IMR-90 (cell line): ENCODE results near the gene CDC42EP5. TPM values are rescaled to one million over a fixed set of nuclear protein-coding genes. Genes with fewer than 3 reads are reported as not detected.
A peak's percentile ranks its signal among the peaks of the same experiment; 100 is the strongest.

Experiments
- ATAC-seq: fragments of 200-7000 bp; cut with Tn5 transposase; 2 replicates; pipeline ENCODE4 v1.9.1; 2020; ENCODE audit warnings: low read depth, mild to moderate bottlenecking, moderate library complexity
- BruUV-seq: library from RNA; stranded (reverse); fragments of 400-500 nt; replicated peaks from 2 replicates; lab custom pipeline; 2021; lab: Mats Ljungman, UMichigan
- CTCF ChIA-PET: fragments of 300-600 bp; formaldehyde crosslinking; extraction: SDS; loops from one replicate; lab custom pipeline; 2021; ENCODE audit warnings: antibody characterized with exemption; lab: Yijun Ruan, JAX
- POLR2A ChIA-PET: fragments of 300-600 bp; sonication (Branson Sonifier 250); formaldehyde crosslinking; loops from one replicate; lab custom pipeline; 2022; ENCODE audit warnings: antibody characterized with exemption; ENCODE audit not compliant: unreplicated experiment; lab: Charles Lee
- DNase-seq: peaks from one replicate; pipeline ENCODE4 v3.0.0; 2013
- H2AFZ ChIP-seq: replicated peaks from 2 replicates; pipeline ENCODE3; 2013; ENCODE audit warnings: low read length, mild to moderate bottlenecking; ENCODE audit not compliant: poor library complexity
- H2AK5ac ChIP-seq: 2 replicates; pipeline ENCODE4 v1.6.1; 2013; ENCODE audit warnings: low read depth, low read length, inconsistent platforms
- H2AK9ac ChIP-seq: replicated peaks from 2 replicates; pipeline ENCODE3; 2013; ENCODE audit warnings: mild to moderate bottlenecking, low read depth, low read length, moderate library complexity; ENCODE audit not compliant: poor library complexity
- H2BK120ac ChIP-seq: 2 replicates; pipeline ENCODE4 v1.6.1; 2013; ENCODE audit warnings: low read depth, low read length, inconsistent platforms
- H2BK15ac ChIP-seq: 3 replicates; pipeline ENCODE4 v1.6.1; 2013; ENCODE audit warnings: low read depth, low read length, inconsistent platforms
- H2BK20ac ChIP-seq: 2 replicates; pipeline ENCODE4 v1.6.1; 2013; ENCODE audit warnings: low read depth, mild to moderate bottlenecking, inconsistent platforms, low read length, moderate library complexity
- H2BK5ac ChIP-seq: 2 replicates; pipeline ENCODE4 v1.6.1; 2013; ENCODE audit warnings: mild to moderate bottlenecking, low read depth, low read length, inconsistent platforms; ENCODE audit not compliant: poor library complexity, severe bottlenecking
- H3K14ac ChIP-seq: replicated peaks from 2 replicates; pipeline ENCODE4 v1.6.1; 2013; ENCODE audit warnings: low read depth, low read length, inconsistent platforms
- H3K18ac ChIP-seq: 2 replicates; pipeline ENCODE4 v1.6.1; 2013; ENCODE audit warnings: low read depth, low read length, control low read depth
- H3K23ac ChIP-seq: 2 replicates; pipeline ENCODE4 v1.6.1; 2013; ENCODE audit warnings: low read depth, low read length, inconsistent platforms
- H3K27ac ChIP-seq: 2 replicates; pipeline ENCODE4 v1.5.1; 2013; ENCODE audit warnings: mild to moderate bottlenecking, control low read depth, low read length; ENCODE audit not compliant: insufficient read depth
- H3K27me3 ChIP-seq: 2 replicates; pipeline ENCODE4 v1.6.1; 2013; ENCODE audit warnings: low read length; ENCODE audit not compliant: control insufficient read depth, insufficient read depth
- H3K36me3 ChIP-seq: 2 replicates; pipeline ENCODE4 v1.6.1; 2013; ENCODE audit warnings: low read length, mixed read lengths; ENCODE audit not compliant: control insufficient read depth, insufficient read depth
- H3K4ac ChIP-seq: 2 replicates; pipeline ENCODE4 v1.6.1; 2013; ENCODE audit warnings: low read depth, low read length, inconsistent platforms
- H3K4me1 ChIP-seq: 2 replicates; pipeline ENCODE4 v1.6.1; 2013; ENCODE audit warnings: low read length, mixed read lengths; ENCODE audit not compliant: control insufficient read depth, insufficient read depth
- H3K4me2 ChIP-seq: 2 replicates; pipeline ENCODE4 v1.6.1; 2013; ENCODE audit warnings: low read depth, mild to moderate bottlenecking, control low read depth, low read length, moderate library complexity
- H3K4me3 ChIP-seq: 2 replicates; pipeline ENCODE4 v1.5.1; 2013; ENCODE audit warnings: low read depth, mild to moderate bottlenecking, control low read depth, low read length, moderate library complexity; ENCODE audit not compliant: insufficient read depth
- H3K56ac ChIP-seq: 2 replicates; pipeline ENCODE4 v1.6.1; 2013; ENCODE audit warnings: low read length, inconsistent platforms; ENCODE audit not compliant: insufficient read depth; ENCODE audit errors: extremely low read depth
- H3K79me1 ChIP-seq, 2 experiments: 2 replicates each; pipeline ENCODE4 v1.6.1; 2013; ENCODE audit warnings: low read length in 2 of 2, inconsistent platforms in 1 of 2, low read depth in 1 of 2
- H3K9ac ChIP-seq: 2 replicates; pipeline ENCODE4 v1.6.1; 2013; ENCODE audit warnings: low read depth, low read length, control low read depth
- H3K9me1 ChIP-seq: 2 replicates; pipeline ENCODE4 v1.6.1; 2013; ENCODE audit warnings: low read length, inconsistent platforms; ENCODE audit not compliant: insufficient read depth
- H3K9me3 ChIP-seq: 2 replicates; pipeline ENCODE4 v1.6.1; 2013; ENCODE audit warnings: low read length; ENCODE audit not compliant: control insufficient read depth, insufficient read depth
- H4K20me1 ChIP-seq: 2 replicates; pipeline ENCODE4 v1.6.1; 2013; ENCODE audit warnings: low read length, inconsistent platforms; ENCODE audit not compliant: insufficient read depth
- H4K5ac ChIP-seq: 2 replicates; pipeline ENCODE4 v1.6.1; 2013; ENCODE audit warnings: mild to moderate bottlenecking, low read depth, low read length, control low read depth
- H4K8ac ChIP-seq, 2 experiments: 2 replicates each; pipeline ENCODE4 v1.6.1; 2013; ENCODE audit warnings: low read depth in 2 of 2, low read length in 2 of 2, control low read depth in 1 of 2, inconsistent platforms in 1 of 2
- H4K91ac ChIP-seq: 2 replicates; pipeline ENCODE4 v1.6.1; 2013; ENCODE audit warnings: low read depth, low read length, inconsistent platforms; ENCODE audit not compliant: insufficient read depth
- CHD1 ChIP-seq: IDR thresholded peaks from 2 replicates; pipeline ENCODE4 v1.6.1; 2012; ENCODE audit warnings: low read depth, low read length, improper control_type of control experiment
- POLR2A ChIP-seq: IDR thresholded peaks from 2 replicates; pipeline ENCODE4 v1.6.1; 2012; ENCODE audit warnings: mild to moderate bottlenecking, low read depth, low read length
- RAD21 ChIP-seq: IDR thresholded peaks from 2 replicates; pipeline ENCODE4 v1.6.1; 2012; ENCODE audit warnings: low read length, improper control_type of control experiment
- SMC3 ChIP-seq: fragments of 150-350 bp; IDR thresholded peaks from 2 replicates; pipeline ENCODE4 v1.6.1; 2016; ENCODE audit warnings: low read depth, mild to moderate bottlenecking, antibody characterized with exemption, low read length, moderate library complexity
- WGBS, 2 experiments: methylation state at CpG; one replicate each; pipeline versions ENCODE4 v1.1.5 to v1.1.7; 2013; ENCODE audit warnings: missing lambda C conversion rate in 2 of 2; ENCODE audit not compliant: insufficient read length in 1 of 2; ENCODE audit errors: extremely low coverage in 2 of 2; 5-methylcytosine and 5-hydroxymethylcytosine counted together
- dilution Hi-C: fragments of 300-500 bp; cut with HindIII; formaldehyde crosslinking; loops from one replicate; pipeline ENCODE4 v1.14.3; 2018; ENCODE audit warnings: low sequenced_read_pairs; ENCODE audit not compliant: unreplicated experiment
- in situ Hi-C: fragments of 300-500 bp; cut with MboI; formaldehyde crosslinking; loops from 3 replicates; pipeline ENCODE4 v1.14.3; 2019; ENCODE audit warnings: low sequenced_read_pairs, inconsistent platforms, mixed read lengths
- intact Hi-C: fragments of 100-400 bp; cut with micrococcal nuclease; formaldehyde crosslinking; loops from 2 replicates; pipeline ENCODE4 v1.10.0; 2022
- polyA plus RNA-seq, 3 experiments: library from polyadenylated mRNA; depleted of rRNA; stranded (reverse); fragments of >200 nt; gene quantifications; 2 replicates each; pipeline ENCODE4 v1.2.3, GENCODE V29; 2012; ENCODE audit warnings: low replicate concordance in 1 of 3
- total RNA-seq: library from RNA; depleted of rRNA; stranded (reverse); fragments of >200 nt; gene quantifications from 2 replicates; pipeline ENCODE4 v1.2.3, GENCODE V29; 2012
- TF ChIP-seq, protein P1 (sequence below): conservative IDR thresholded peaks from 2 replicates; pipeline ENCODE4 v1.5.1; 2012; ENCODE audit warnings: mild to moderate bottlenecking, low read depth, low read length, improper control_type of control experiment

Gene CDC42EP5
- total and polyA plus RNA-seq, 2 of the 4 experiments (the other 2 are of a cell fraction) = 7.2 to 25.3 TPM

DNA sequence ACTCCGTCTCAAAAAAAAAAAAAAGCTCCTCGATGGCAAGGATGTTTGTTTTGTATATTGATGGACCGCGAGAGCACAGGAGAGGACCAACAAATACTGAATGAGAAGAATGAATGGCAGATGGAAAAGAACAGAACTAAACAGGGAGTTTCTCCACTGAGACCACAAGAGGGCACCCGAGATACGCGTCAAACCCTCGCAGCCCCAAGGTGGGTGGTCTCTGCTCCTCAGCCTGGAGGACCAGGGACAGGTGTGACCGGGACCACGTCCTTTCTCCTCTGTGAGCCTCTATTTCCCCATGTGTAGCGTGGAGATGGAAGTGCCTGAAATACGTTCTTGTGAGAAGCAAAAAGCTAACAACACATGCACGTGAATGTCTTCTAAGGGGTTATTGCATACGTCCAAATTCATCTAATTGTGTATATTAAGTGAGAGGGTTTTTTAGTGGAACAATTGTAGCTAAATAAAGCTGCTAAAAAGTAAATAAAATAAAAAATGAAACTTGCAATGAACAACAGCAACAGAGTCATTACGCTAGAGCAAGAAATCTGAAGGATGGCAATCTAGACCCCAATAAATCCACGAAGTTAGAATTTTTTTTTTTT, 8.3 kb upstream of the CDC42EP5 start:
- POLR2A ChIA-PET = no interaction called here
- DNase-seq (peak; percentile 33), ATAC-seq (peak; percentile 72; the same call in 1 of the 2 replicates)

More for the DNA sequence above, 8.3 kb upstream of the CDC42EP5 start:
- no peak overlapping the region for H3K56ac ChIP-seq
- H3K18ac ChIP-seq = no peak overlapping the region
- H2BK20ac ChIP-seq = no peak overlapping the region
- H3K9ac ChIP-seq = no peak overlapping the region
- H4K20me1 ChIP-seq = no peaks in the 10 kb centered on the region
- H3K27me3 ChIP-seq = 0 out of 2 replicates have a peak, but pooled peaks cover 2% of the 10 kb centered on the region
- H3K4ac ChIP-seq = no peak overlapping the region
- intact Hi-C loops = loop anchor here (1.0 kb wide), 1 partner anchor 195 kb away; no protein-coding TSS in a partner anchor
- H2BK5ac ChIP-seq = no peak overlapping the region
- no CpG with 5 or more reads among the region's 16 CpGs for WGBS, 2 experiments
- no peak overlapping the region for H3K14ac ChIP-seq
- H2AFZ ChIP-seq = peak overlapping the region; percentile 71
- no TSS peak for BruUV-seq
- H2AK5ac ChIP-seq = no peak overlapping the region
- no peaks in the 10 kb centered on the region for H3K36me3 ChIP-seq
- H3K4me1 ChIP-seq = no peaks in the 10 kb centered on the region
- dilution Hi-C loops = no loop called here
- H2BK120ac ChIP-seq = no peak overlapping the region
- H3K9me3 ChIP-seq = no peaks in the 10 kb centered on the region
- H4K91ac ChIP-seq = no peak overlapping the region
- no peaks in the 10 kb centered on the region for H3K79me1 ChIP-seq
- H3K4me2 ChIP-seq = no peak overlapping the region; the same call in 1 of the 2 replicates
- no peaks in the 10 kb centered on the region for H3K9me1 ChIP-seq
- H2AK9ac ChIP-seq = no peak overlapping the region
- H2BK15ac ChIP-seq = no peak overlapping the region
- H3K27ac ChIP-seq = no peak overlapping the region
- no peak overlapping the region for H3K23ac ChIP-seq
- in situ Hi-C loops = no loop called here
- H4K8ac ChIP-seq = no peak overlapping the region
- CTCF ChIA-PET = interaction anchor here (0.5 to 1.8 kb wide), 10 partner anchors 8 to 1779 kb away, joined by 3 to 8 read pairs (median 4); partner anchors contain the start of gene CDC42EP5
- TF ChIP-seq SMC3 = 0 out of 2 replicates have a peak, but pooled peaks have one; percentile 25
- no peak for TF ChIP-seq CHD1
- TF ChIP-seq, protein P1, sequence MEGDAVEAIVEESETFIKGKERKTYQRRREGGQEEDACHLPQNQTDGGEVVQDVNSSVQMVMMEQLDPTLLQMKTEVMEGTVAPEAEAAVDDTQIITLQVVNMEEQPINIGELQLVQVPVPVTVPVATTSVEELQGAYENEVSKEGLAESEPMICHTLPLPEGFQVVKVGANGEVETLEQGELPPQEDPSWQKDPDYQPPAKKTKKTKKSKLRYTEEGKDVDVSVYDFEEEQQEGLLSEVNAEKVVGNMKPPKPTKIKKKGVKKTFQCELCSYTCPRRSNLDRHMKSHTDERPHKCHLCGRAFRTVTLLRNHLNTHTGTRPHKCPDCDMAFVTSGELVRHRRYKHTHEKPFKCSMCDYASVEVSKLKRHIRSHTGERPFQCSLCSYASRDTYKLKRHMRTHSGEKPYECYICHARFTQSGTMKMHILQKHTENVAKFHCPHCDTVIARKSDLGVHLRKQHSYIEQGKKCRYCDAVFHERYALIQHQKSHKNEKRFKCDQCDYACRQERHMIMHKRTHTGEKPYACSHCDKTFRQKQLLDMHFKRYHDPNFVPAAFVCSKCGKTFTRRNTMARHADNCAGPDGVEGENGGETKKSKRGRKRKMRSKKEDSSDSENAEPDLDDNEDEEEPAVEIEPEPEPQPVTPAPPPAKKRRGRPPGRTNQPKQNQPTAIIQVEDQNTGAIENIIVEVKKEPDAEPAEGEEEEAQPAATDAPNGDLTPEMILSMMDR = peak; percentile 60
- peak; percentile 51 for TF ChIP-seq RAD21
- no peak for TF ChIP-seq POLR2A
- H4K5ac ChIP-seq = no peak overlapping the region
- H3K4me3 ChIP-seq = no peak overlapping the region
